ENCODE data around the gene CFAP70.

GRCh38 chr10:73206385-73206784, 152.3 kb downstream of the CFAP70 start:
- TF ChIP-seq CTCF (conservative IDR thresholded peaks at IDR 0.05 in 1 of 2, IDR thresholded peaks at IDR 0.05 in 1 of 2; ENCODE audit: extremely low read depth in 1 of 2, insufficient read depth in 1 of 2, low read depth in 1 of 2, low read length in 2 of 2) (no peak), EZH2 (IDR thresholded peaks at IDR 0.05; ENCODE audit: borderline replicate concordance, low read length) (no peak)
